Mesenchymal stem cell (in vitro differentiated cells and primary cell): ENCODE results near the gene COMMD2.

Source experiments
- DNase-seq: peaks from one replicate; pipeline ENCODE4 v3.0.0-alpha.2; 2013
- H2AFZ ChIP-seq: one replicate; pipeline ENCODE4 v1.6.1; 2013; ENCODE audit warnings: low read depth, mild to moderate bottlenecking, control low read depth, inconsistent platforms, low read length, moderate library complexity
- H2AK5ac ChIP-seq: 2 replicates; pipeline ENCODE4 v1.6.1; 2013; ENCODE audit warnings: low read length, moderate library complexity, mild to moderate bottlenecking, inconsistent platforms; ENCODE audit not compliant: severe bottlenecking
- H2BK120ac ChIP-seq: one replicate; pipeline ENCODE4 v1.6.1; 2013; ENCODE audit warnings: low read depth, mild to moderate bottlenecking, inconsistent platforms, low read length, moderate library complexity
- H2BK12ac ChIP-seq, 2 experiments: one replicate each; pipeline ENCODE4 v1.6.1; 2013; ENCODE audit warnings: inconsistent platforms in 2 of 2, low read length in 2 of 2, mild to moderate bottlenecking in 2 of 2, moderate library complexity in 2 of 2, control low read depth in 1 of 2
- H2BK15ac ChIP-seq: one replicate; pipeline ENCODE4 v1.6.1; 2013; ENCODE audit warnings: mild to moderate bottlenecking, low read depth, inconsistent platforms; ENCODE audit not compliant: poor library complexity, severe bottlenecking
- H2BK5ac ChIP-seq: 2 replicates; pipeline ENCODE4 v1.6.1; 2013; ENCODE audit warnings: low read depth, mild to moderate bottlenecking, low read length, control low read depth, inconsistent platforms; ENCODE audit not compliant: poor library complexity, severe bottlenecking
- H3K14ac ChIP-seq, 2 experiments: one replicate each; pipeline ENCODE4 v1.6.1; 2013; ENCODE audit warnings: inconsistent platforms in 2 of 2, low read length in 2 of 2, control low read depth in 1 of 2, mild to moderate bottlenecking in 1 of 2, moderate library complexity in 1 of 2
- H3K18ac ChIP-seq, 2 experiments: one replicate each; pipeline ENCODE4 v1.6.1; 2013; ENCODE audit warnings: inconsistent platforms in 2 of 2, low read length in 2 of 2, control low read depth in 1 of 2, low read depth in 1 of 2, mild to moderate bottlenecking in 1 of 2
- H3K23ac ChIP-seq, 2 experiments: one replicate each; pipeline ENCODE4 v1.6.1; 2013; ENCODE audit warnings: inconsistent platforms in 2 of 2, low read length in 2 of 2, mild to moderate bottlenecking in 2 of 2, moderate library complexity in 2 of 2, control low read depth in 1 of 2
- H3K27ac ChIP-seq: 2 replicates; pipeline ENCODE4 v1.5.1; 2013; ENCODE audit warnings: mild to moderate bottlenecking, moderate library complexity, low read length, control low read depth, inconsistent platforms; ENCODE audit not compliant: poor library complexity, severe bottlenecking
- H3K27me3 ChIP-seq, 2 experiments: 2 replicates each; pipeline versions ENCODE4 v1.6.1 to v1.7.0; 2013; ENCODE audit warnings: low read length in 2 of 2, mild to moderate bottlenecking in 2 of 2, moderate library complexity in 2 of 2, control low read depth in 1 of 2, inconsistent platforms in 1 of 2; ENCODE audit not compliant: control insufficient read depth in 1 of 2, insufficient read depth in 1 of 2
- H3K36me3 ChIP-seq, 2 experiments: 2 replicates each; pipeline versions ENCODE4 v1.6.1 to v1.7.0; 2013; ENCODE audit warnings: low read length in 2 of 2, control low read depth in 1 of 2, inconsistent platforms in 1 of 2, low read depth in 1 of 2, mild to moderate bottlenecking in 1 of 2; ENCODE audit not compliant: insufficient read depth in 2 of 2, control insufficient read depth in 1 of 2
- H3K4ac ChIP-seq, 2 experiments: one replicate each; pipeline ENCODE4 v1.6.1; 2013; ENCODE audit warnings: inconsistent platforms in 2 of 2, low read length in 2 of 2, mild to moderate bottlenecking in 2 of 2, moderate library complexity in 2 of 2, control low read depth in 1 of 2, low read depth in 1 of 2
- H3K4me1 ChIP-seq: 2 replicates; pipeline ENCODE4 v1.6.1; 2013; ENCODE audit warnings: low read depth, low read length, control low read depth; ENCODE audit not compliant: control insufficient read depth, insufficient read depth
- H3K4me2 ChIP-seq: 2 replicates; pipeline ENCODE4 v1.6.1; 2013; ENCODE audit warnings: low read length, mild to moderate bottlenecking, inconsistent platforms; ENCODE audit not compliant: poor library complexity, severe bottlenecking
- H3K4me3 ChIP-seq, 2 experiments: 2 replicates each; pipeline versions ENCODE4 v1.5.1 to v1.7.0; 2013; ENCODE audit warnings: low read length in 2 of 2, mild to moderate bottlenecking in 2 of 2, control low read depth in 1 of 2, low read depth in 1 of 2; ENCODE audit not compliant: insufficient read depth in 1 of 2
- H3K79me1 ChIP-seq: replicated peaks from 2 replicates; pipeline ENCODE4 v1.6.1; 2013; ENCODE audit warnings: mild to moderate bottlenecking, control low read depth, low read length, inconsistent platforms; ENCODE audit not compliant: poor library complexity, severe bottlenecking
- H3K9ac ChIP-seq: 2 replicates; pipeline ENCODE4 v1.7.0; 2013; ENCODE audit warnings: mild to moderate bottlenecking, low read length, moderate library complexity
- H3K9me3 ChIP-seq: 2 replicates; pipeline ENCODE4 v1.7.0; 2013; ENCODE audit warnings: mild to moderate bottlenecking, low read length; ENCODE audit not compliant: control insufficient read depth
- H4K8ac ChIP-seq: one replicate; pipeline ENCODE4 v1.6.1; 2013; ENCODE audit warnings: inconsistent platforms, mild to moderate bottlenecking, low read length, moderate library complexity
- H4K91ac ChIP-seq: one replicate; pipeline ENCODE4 v1.6.1; 2013; ENCODE audit warnings: mild to moderate bottlenecking, low read length, inconsistent platforms
- WGBS: methylation state at CpG from one replicate; pipeline ENCODE4 v1.1.7; 2013; ENCODE audit warnings: mixed read lengths; 5-methylcytosine and 5-hydroxymethylcytosine counted together

COMMD2 gene

GRCh38 chr3:149738876-149739275, 13.4 kb downstream of the COMMD2 start:
- H2BK120ac ChIP-seq, result no peak overlapping the region
- DNase-seq, result no peak

GRCh38 chr3:149736953-149737205, 15.4 kb downstream of the COMMD2 start:
- H4K8ac ChIP-seq, result no peak overlapping the region
- no peaks in the 10 kb centered on the region for H3K27me3 ChIP-seq
- H2BK12ac ChIP-seq, result no peak overlapping the region
- H2BK120ac ChIP-seq, result no peak overlapping the region
- H3K23ac ChIP-seq, result no peak overlapping the region
- H3K18ac ChIP-seq, result no peak overlapping the region
- H3K14ac ChIP-seq, result no peak overlapping the region
- no peak overlapping the region for H2BK15ac ChIP-seq
- H3K27ac ChIP-seq, result peak overlapping the region; percentile 70
- no peak overlapping the region for H4K91ac ChIP-seq
- no peaks in the 10 kb centered on the region for H3K4me1 ChIP-seq
- no peaks in the 10 kb centered on the region for H3K9me3 ChIP-seq
- H2BK5ac ChIP-seq, result no peak overlapping the region
- no peak overlapping the region for H2AK5ac ChIP-seq
- peaks cover 0 to 31% of the 10 kb centered on the region in 2 experiments for H3K36me3 ChIP-seq
- H3K9ac ChIP-seq, result no peak overlapping the region
- DNase-seq, result no peak
- no peak overlapping the region for H3K4me2 ChIP-seq
- H2AFZ ChIP-seq, result no peak overlapping the region
- H3K4me3 ChIP-seq, result no peak overlapping the region
- H3K4ac ChIP-seq, result no peak overlapping the region
- no peaks in the 10 kb centered on the region for H3K79me1 ChIP-seq

More at GRCh38 chr3:149738876-149739275, 13.4 kb downstream of the COMMD2 start:
- no peak overlapping the region for H3K4me2 ChIP-seq
- H2AFZ ChIP-seq, result no peak overlapping the region
- H4K91ac ChIP-seq, result no peak overlapping the region
- no peak overlapping the region for H2AK5ac ChIP-seq
- H3K23ac ChIP-seq, result no peak overlapping the region
- WGBS, result no CpG with 5 or more reads among the region's 2 CpGs
- no peak overlapping the region for H2BK15ac ChIP-seq
- H3K4me1 ChIP-seq, result no peaks in the 10 kb centered on the region
- H3K27me3 ChIP-seq, result no peaks in the 10 kb centered on the region
- H3K18ac ChIP-seq, result no peak overlapping the region
- H2BK12ac ChIP-seq, result no peak overlapping the region
- H3K4me3 ChIP-seq, result no peak overlapping the region
- no peak overlapping the region for H2BK5ac ChIP-seq
- no peak overlapping the region for H4K8ac ChIP-seq
- H3K9me3 ChIP-seq, result no peaks in the 10 kb centered on the region
- H3K79me1 ChIP-seq, result peaks cover 1% of the 10 kb centered on the region
- H3K27ac ChIP-seq, result no peak overlapping the region
- no peak overlapping the region for H3K14ac ChIP-seq
- no peak overlapping the region for H3K4ac ChIP-seq
- no peak overlapping the region for H3K9ac ChIP-seq
- peaks cover 0 to 48% of the 10 kb centered on the region in 2 experiments for H3K36me3 ChIP-seq

- H2BK12ac ChIP-seq, result no peak overlapping the region
- DNase-seq, result peak; percentile 47
- no peaks in the 10 kb centered on the region for H3K9me3 ChIP-seq
- no peak overlapping the region for H4K8ac ChIP-seq
- H2BK15ac ChIP-seq, result no peak overlapping the region
- no peak overlapping the region for H2BK120ac ChIP-seq
- peak overlapping the region; percentile 5 for H3K9ac ChIP-seq
- H3K27ac ChIP-seq, result peak overlapping the region; percentile 88
- H2AK5ac ChIP-seq, result no peak overlapping the region
- H3K4ac ChIP-seq, result no peak overlapping the region
- no peak overlapping the region for H3K14ac ChIP-seq
- H3K79me1 ChIP-seq, result no peaks in the 10 kb centered on the region
- H3K36me3 ChIP-seq, result peaks cover 0 to 26% of the 10 kb centered on the region in 2 experiments
- H4K91ac ChIP-seq, result no peak overlapping the region
- no peak overlapping the region for H3K18ac ChIP-seq
- no peaks in the 10 kb centered on the region for H3K4me1 ChIP-seq
- H3K4me3 ChIP-seq, result no peak overlapping the region
- H3K27me3 ChIP-seq, result no peaks in the 10 kb centered on the region
- no peak overlapping the region for H2BK5ac ChIP-seq
- peak overlapping the region; percentile 1 for H3K4me2 ChIP-seq
- no peak overlapping the region for H2AFZ ChIP-seq
- WGBS, result 14% methylated on average over 2 of the region's 2 CpGs
- H3K23ac ChIP-seq, result no peak overlapping the region
Measured at GRCh38 chr3:149736175-149736952, 15.9 kb downstream of the COMMD2 start.

- no peak for DNase-seq
- Histone ChIP-seq H4K8ac (no peak overlapping the region), H2BK12ac (no peak overlapping the region)
Measured at GRCh38 chr3:149732234-149732633, 20.1 kb downstream of the COMMD2 start.

More at GRCh38 chr3:149732234-149732633, 20.1 kb downstream of the COMMD2 start:
- Histone ChIP-seq H3K9ac (no peak overlapping the region), H3K18ac (no peak overlapping the region), H2AK5ac (no peak overlapping the region), H2BK120ac (no peak overlapping the region), H3K23ac (no peak overlapping the region), H3K36me3 (no peaks in the 10 kb centered on the region), H3K14ac (no peak overlapping the region), H3K4ac (no peak overlapping the region), H2BK5ac (no peak overlapping the region), H3K27me3 (no peaks in the 10 kb centered on the region), H3K4me3 (no peak overlapping the region), H4K91ac (no peak overlapping the region), H3K9me3 (no peaks in the 10 kb centered on the region), H2BK15ac (no peak overlapping the region), H2AFZ (no peak overlapping the region), H3K4me1 (no peaks in the 10 kb centered on the region), H3K79me1 (no peaks in the 10 kb centered on the region), H3K4me2 (no peak overlapping the region), H3K27ac (no peak overlapping the region)
- 80% methylated on average over 3 of the region's 3 CpGs for WGBS
